WTC11 (cell line): Measurements from ENCODE around the gene CCDC60.

ENCODE experiments used
- CTCF ChIP-seq: fragments of 200-600 bp; IDR thresholded peaks from 2 replicates; pipeline ENCODE4 v1.8.0; 2022; ENCODE audit warnings: antibody characterized with exemption
- ELF4 ChIP-seq: sonication (generic); formaldehyde crosslinking; IDR thresholded peaks from 2 replicates; pipeline ENCODE4 v1.8.1; 2022; ENCODE audit warnings: low read depth, mild to moderate bottlenecking, moderate library complexity, missing genetic modification reagents
- EMX1 ChIP-seq: fragments of 250-450 bp; sonication (Bioruptor Pico); IDR thresholded peaks from 2 replicates; pipeline ENCODE4 v1.8.0; 2021; ENCODE audit warnings: mild to moderate bottlenecking
- FOXK1 ChIP-seq: sonication (generic); formaldehyde crosslinking; IDR thresholded peaks from 2 replicates; pipeline ENCODE4 v1.8.0; 2022; ENCODE audit warnings: mild to moderate bottlenecking, moderate library complexity, missing genetic modification reagents
- ZNF121 ChIP-seq: sonication (generic); formaldehyde crosslinking; IDR thresholded peaks from 2 replicates; pipeline ENCODE4 v1.8.0; 2023; ENCODE audit warnings: missing genetic modification reagents
- ZNF281 ChIP-seq: sonication (generic); formaldehyde crosslinking; IDR thresholded peaks from 2 replicates; pipeline ENCODE4 v1.8.0; 2023; ENCODE audit warnings: mild to moderate bottlenecking, missing genetic modification reagents

- TF ChIP-seq CTCF (no peak), ZNF281 (CRISPR knock-in tag) (no peak), ZNF121 (CRISPR knock-in tag) (no peak), ELF4 (CRISPR knock-in tag) (no peak), FOXK1 (CRISPR knock-in tag) (no peak), EMX1 (CRISPR knock-in tag) (no peak)
Measured at GRCh38 chr12:119574255-119574654, 239.7 kb downstream of the CCDC60 start.
